Stimulated activated CD4-positive, alpha-beta T cell treated with anti-CD3 and anti-CD28 coated beads, Interleukin-15, amount 100 ng/mL, for 24 hours (primary cell): ENCODE results near the gene ATXN1.

ENCODE experiments used
- DNase-seq: peaks from one replicate; pipeline ENCODE4 v3.0.0-alpha.2; 2020

The ATXN1 gene

GRCh38 chr6:16372029-16372776 lies 389.1 kb downstream of the ATXN1 start:
- no peak for DNase-seq

DNA sequence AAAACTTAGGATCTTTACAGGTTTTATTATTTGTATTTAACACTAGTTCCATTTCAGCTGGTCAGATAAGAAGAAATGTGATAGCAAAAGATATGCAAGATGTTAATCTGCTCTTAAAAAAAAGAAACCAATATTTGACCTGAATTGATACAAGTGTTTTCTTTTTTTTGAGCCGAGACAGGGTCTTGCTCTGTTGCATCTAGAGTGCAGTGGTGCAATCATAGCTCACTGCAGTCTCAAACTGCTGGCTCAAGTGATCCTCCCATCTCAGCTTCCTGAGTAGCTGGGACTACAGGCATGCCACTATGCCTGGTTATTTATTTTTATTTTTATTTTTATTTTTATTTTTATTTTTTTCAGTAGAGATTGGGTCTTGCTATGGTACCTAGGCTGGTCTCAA lies 389.9 kb downstream of the ATXN1 start:
- no peak for DNase-seq

GRCh38 chr6:16370943-16371342 lies 390.3 kb downstream of the ATXN1 start:
- DNase-seq: no peak

DNA sequence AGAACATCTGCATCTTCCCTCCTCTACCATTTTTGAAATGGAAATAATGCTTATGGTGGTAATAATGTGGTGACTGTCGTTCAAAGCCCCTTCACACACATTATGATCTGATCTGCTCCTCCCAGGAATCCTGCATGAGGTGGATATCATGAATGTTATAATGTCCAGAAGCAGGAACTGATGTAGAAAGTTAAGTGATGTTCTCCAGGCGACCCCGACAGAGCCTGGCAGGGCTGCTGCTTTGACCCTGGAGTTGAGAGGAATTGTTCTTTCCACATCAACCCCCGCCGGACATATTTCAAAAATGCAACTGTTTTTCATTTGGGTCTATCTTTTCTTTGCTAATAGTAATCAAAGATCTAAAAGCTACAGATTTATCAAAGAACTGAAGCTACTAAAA lies 391.3 kb downstream of the ATXN1 start:
- DNase-seq: no peak

DNA sequence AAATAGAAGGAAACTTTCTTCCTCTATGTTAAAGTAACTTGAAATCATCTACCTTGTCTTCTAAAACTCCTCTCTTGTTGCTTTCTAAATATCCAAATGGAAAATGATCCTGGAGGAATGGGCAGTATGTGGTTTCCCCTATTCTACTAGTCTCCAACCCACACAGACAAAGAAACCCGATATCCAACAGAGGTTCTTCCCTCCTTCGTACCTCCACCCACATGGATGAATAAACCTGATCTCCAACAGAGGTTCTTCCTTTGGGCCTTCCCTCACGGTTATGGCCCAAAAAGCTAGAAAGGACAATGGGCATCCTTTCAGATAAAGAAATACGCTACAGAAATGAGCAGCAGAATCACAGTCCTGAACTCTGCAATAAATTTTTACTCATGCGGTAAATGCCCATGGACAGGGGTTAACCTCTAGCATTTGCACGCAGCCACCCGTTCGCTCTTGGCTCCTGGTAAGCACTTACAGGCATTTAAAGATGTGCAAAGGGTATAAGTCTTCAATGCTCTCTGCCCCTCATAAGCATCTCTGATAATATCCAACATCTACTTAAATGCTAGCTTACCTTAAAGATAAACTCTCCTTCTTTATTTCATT lies 392.0 kb downstream of the ATXN1 start:
- no peak for DNase-seq

DNA sequence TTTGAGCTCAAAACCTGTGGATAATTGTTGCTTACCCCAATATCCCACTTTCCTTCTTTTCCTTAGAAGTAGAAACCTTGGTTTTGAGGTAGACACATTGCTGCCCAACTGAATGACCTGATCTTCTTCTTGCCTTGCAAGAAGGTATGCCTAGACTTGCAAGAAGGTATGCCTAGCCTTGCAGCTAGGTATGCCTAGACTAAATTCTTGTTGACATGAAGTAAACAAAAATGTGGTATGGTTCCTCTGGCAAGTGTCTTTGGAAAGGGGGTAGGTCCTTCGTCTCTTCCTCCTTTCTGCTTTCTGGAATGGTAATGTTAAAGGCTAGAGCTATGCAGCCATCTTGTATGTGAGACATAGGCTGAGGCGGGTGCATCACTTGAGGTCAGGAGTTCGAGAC lies 393.7 kb downstream of the ATXN1 start:
- no peak for DNase-seq

DNA sequence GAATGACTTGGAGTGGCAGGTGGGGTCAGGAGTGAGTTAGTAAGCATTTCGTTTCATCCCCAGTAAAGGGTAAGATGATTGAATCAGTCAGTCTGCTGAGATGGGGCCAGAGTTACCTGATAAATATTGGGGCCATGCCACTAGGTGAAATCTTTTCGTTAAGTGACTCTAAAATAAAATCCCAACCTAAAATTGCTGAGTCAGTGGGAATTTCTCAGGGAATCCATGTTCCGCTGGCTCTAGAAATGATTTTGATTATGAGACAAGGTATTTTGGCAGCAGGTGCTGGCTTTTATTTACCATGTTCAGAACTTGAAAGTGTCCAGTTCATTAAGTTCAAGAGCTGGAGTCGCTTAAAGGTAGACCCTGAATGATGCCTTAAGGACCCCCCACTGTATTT lies 397.5 kb downstream of the ATXN1 start:
- no peak for DNase-seq

DNA sequence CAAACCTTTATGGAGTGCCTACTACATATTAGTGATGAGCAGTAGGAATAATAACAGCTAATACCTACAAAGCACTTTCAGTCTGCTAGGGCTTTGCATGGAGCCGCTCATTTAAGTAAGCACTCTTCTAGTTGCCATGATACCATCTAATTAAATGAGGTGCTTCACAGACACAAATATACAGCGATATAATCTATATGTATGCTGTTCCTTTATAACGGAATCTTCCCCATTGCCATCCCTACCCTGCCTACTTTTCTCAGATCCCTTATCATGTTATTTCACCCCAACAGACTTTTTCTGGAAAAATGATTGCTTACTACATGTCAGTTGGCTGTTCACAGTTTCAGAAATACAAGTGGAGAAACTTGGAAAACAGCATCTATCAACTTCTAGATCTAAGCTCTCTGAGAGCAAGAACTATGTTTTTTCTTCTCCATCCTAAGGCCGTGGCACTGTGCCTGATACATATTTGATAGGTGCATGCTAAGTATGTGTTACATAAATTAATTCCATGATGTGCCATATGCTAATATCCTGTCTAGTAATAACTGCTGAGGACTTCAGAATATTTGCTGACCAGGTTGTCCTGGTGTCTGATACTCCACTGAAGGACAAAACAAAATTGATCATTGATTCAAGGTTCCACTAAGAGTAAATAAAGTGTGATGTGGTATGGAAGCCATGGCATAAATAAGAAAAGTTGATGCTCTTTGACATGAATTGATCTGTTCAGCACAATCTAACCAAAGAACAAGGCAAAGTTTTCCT lies 398.3 kb downstream of the ATXN1 start:
- no peak for DNase-seq

GRCh38 chr6:16362296-16362695 lies 399.0 kb downstream of the ATXN1 start:
- DNase-seq: no peak

- no peak for DNase-seq
Observed at GRCh38 chr6:16361861-16362260, 399.4 kb downstream of the ATXN1 start.

GRCh38 chr6:16361121-16361520 lies 400.1 kb downstream of the ATXN1 start:
- DNase-seq: no peak

DNA sequence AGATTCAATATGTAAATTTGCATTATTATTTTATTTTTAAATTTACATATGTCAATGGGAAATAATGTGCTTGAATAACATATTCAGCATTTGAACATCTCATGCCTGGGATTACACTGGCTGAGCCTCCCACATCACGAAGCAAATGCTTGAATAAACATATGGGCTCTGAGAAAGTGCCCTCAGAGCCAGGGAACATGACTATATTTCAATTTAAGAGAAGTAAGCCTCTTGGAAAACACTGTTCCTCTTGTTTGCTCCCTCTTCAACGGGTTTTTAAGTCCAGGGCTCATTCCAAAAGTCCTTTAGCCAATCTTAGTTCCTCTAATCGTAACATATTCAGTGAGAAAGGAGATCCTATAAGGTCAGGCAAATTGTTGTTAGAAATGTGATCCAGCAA lies 400.9 kb downstream of the ATXN1 start:
- DNase-seq: no peak

DNA sequence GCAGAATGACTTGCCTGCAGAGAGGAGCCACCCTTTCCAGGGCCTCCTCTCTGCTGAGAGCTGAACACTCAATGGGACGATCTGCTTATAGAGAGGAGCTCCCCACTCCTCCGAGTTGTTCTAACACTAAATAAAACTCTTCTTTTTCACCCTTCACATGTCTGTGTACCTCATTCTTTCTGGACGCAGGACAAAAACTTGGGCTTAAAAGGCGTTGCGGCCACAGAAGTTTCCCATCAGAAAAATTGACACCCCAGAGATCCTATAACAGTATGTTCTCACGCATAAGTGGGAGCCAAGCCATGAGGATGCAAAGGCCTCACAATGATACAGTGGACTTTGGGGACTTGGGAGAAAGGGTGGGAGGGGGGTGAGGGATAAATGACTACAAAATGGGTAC lies 401.7 kb downstream of the ATXN1 start:
- no peak for DNase-seq

GRCh38 chr6:16358531-16359138 lies 402.6 kb downstream of the ATXN1 start:
- DNase-seq: no peak

- DNase-seq: no peak
Observed at GRCh38 chr6:16355699-16356446, 405.4 kb downstream of the ATXN1 start.

- no peak for DNase-seq
Observed at GRCh38 chr6:16355238-16355637, 406.0 kb downstream of the ATXN1 start.

DNA sequence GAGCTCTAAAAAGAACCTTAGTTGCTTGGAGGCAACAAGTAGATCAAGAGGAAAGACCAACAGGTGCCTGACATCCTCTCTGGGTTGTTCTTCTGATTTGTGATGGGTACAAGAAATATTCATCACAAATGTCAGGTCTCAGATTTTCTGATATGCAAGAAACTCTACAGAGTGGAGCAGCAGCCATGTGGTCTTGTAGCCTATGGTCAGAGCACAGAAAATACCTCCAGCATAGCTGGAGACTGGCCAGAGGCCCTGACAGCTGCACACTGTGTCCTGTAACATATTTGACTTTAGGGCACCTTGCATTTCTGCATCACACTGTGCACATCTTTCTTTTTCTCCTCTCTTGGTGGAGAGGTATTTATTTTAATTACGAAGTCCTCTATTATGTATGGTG lies 406.6 kb downstream of the ATXN1 start:
- no peak for DNase-seq

DNA sequence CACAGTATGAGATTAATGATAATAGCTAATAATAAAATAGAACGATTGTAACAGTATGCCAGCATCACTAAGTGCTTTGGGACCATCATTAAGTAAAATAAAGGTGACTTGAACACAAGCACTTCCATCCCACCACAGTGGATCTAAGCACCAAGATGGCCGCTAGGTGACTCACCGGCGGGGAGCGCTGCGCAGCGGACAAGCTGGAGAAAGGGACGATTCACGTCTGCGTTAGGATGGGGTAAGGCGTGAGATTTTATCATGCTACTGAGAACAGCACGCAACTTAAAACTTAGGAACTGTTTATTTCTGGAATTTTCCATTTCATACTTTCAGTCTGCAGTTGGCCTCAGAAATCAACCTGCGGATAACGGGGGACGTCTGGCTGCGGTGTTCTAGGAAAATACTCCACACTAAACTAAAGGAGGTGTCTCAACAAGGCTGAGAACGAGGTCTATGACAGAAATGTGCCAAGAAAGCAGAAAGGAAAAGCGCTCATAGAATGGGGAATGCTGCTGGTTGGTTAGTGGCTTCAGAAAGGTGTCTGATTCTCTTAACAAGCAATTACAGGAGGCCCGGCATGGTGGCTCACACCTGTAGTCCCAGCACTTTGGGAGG lies 408.3 kb downstream of the ATXN1 start:
- no peak for DNase-seq

DNA sequence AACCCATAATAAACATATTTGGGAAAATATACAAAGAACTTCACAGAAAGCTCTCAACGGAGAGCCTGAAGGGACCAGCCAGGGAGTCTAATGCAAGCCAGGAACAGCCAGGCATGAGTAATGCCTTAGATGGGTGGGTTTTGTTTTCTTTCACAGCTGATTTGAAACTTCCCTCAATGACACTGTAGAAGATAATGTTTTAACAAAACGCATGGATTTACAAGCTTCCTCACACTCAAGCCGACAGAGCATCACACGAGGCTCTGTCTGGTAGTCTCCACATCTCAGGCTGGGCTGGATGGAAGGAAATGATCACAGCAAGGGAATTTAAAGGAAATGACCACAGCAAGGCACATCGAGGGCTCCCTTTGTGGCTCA lies 409.0 kb downstream of the ATXN1 start:
- DNase-seq: no peak

- no peak for DNase-seq
Observed at GRCh38 chr6:16349544-16349943, 411.7 kb downstream of the ATXN1 start.

DNA sequence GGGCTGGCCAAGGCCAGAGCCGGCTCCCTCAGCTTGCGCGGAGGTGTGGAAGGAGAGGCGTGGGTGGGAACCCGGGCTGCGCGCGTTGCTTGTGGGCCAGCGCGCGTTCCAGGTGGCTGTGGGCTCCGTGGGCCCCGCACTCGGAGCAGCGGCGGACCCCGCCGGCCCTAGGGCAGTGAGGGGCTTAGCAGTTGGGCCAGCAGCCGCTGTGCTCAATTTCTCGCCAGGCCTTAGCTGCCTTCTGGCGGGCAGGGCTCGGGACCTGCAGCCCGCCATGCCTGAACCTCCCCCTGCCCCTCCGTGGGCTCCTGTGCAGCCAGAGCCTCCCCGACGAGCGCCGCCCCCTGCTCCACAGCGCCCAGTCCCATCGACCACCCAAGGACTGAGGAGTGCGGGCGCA lies 414.4 kb downstream of the ATXN1 start:
- DNase-seq: no peak
